ENCODE data around the gene VASH2.
"Not testable (repeated sequence)": the region's sequence is repeated elsewhere in the genome, so short reads cannot be mapped to it uniquely, and the experiment has no call there.

VASH2 gene

GRCh38 chr1:212959266-212960220 is 9.2 kb downstream of the VASH2 start:
- no peak for DNase-seq

GRCh38 chr1:212960932-212961331 is 10.6 kb downstream of the VASH2 start:
- DNase-seq: no peak

- DNase-seq: no peak
Observed at GRCh38 chr1:212962509-212962908, 12.2 kb downstream of the VASH2 start.

- no peak for DNase-seq
Observed at GRCh38 chr1:212964102-212964501, 13.8 kb downstream of the VASH2 start.

GRCh38 chr1:212964993-212965392 is 14.7 kb downstream of the VASH2 start:
- DNase-seq: not testable (repeated sequence)

GRCh38 chr1:212966616-212967015 is 16.3 kb downstream of the VASH2 start:
- no peak for DNase-seq

- no peak for DNase-seq
Observed at GRCh38 chr1:212967801-212968200, 17.5 kb downstream of the VASH2 start.

GRCh38 chr1:212968368-212968863 is 18.1 kb downstream of the VASH2 start:
- DNase-seq: no peak

GRCh38 chr1:212970085-212970484 is 19.7 kb downstream of the VASH2 start:
- DNase-seq: no peak

- DNase-seq: no peak
Observed at GRCh38 chr1:212971312-212971711, 21.0 kb downstream of the VASH2 start.

GRCh38 chr1:212973426-212973825 is 23.1 kb downstream of the VASH2 start:
- DNase-seq: no peak

GRCh38 chr1:212973899-212974298 is 23.6 kb downstream of the VASH2 start:
- DNase-seq: no peak

GRCh38 chr1:212974711-212975110 is 24.4 kb downstream of the VASH2 start:
- DNase-seq: no peak

GRCh38 chr1:212975111-212975918 is 25.0 kb downstream of the VASH2 start:
- no peak for DNase-seq

GRCh38 chr1:212976586-212976985 is 26.2 kb downstream of the VASH2 start:
- DNase-seq: no peak

GRCh38 chr1:212977781-212978645 is 27.7 kb downstream of the VASH2 start:
- DNase-seq: no peak

GRCh38 chr1:212979340-212980122 is 29.2 kb downstream of the VASH2 start:
- DNase-seq: no peak

- DNase-seq: no peak
Observed at GRCh38 chr1:212980123-212980785, 29.9 kb downstream of the VASH2 start.

GRCh38 chr1:212981025-212981495 is 30.7 kb downstream of the VASH2 start:
- DNase-seq: no peak

- no peak for DNase-seq
Observed at GRCh38 chr1:212981571-212982328, 31.4 kb downstream of the VASH2 start.
